BJ (cell line): Measurements from ENCODE around the gene TMEM169. TPM values are rescaled to one million over a fixed set of nuclear protein-coding genes. Genes with fewer than 3 reads are reported as not detected.

Source experiments
- CTCF ChIA-PET: fragments of 350-600 bp; formaldehyde crosslinking; extraction: SDS; loops from one replicate; lab custom pipeline; 2021; ENCODE audit warnings: antibody characterized with exemption, inconsistent platforms; lab: Yijun Ruan, JAX
- POLR2A ChIA-PET: fragments of 300-600 bp; sonication (Branson Sonifier 250); formaldehyde crosslinking; extraction: SDS; loops from one replicate; lab custom pipeline; 2021; ENCODE audit warnings: antibody characterized with exemption; lab: Charles Lee
- DNase-seq: peaks from one replicate; pipeline ENCODE4 v3.0.0-alpha.2; 2011; ENCODE audit warnings: low read depth
- H3K27me3 ChIP-seq: 2 replicates; pipeline ENCODE4 v1.6.0; 2011; ENCODE audit warnings: low read length; ENCODE audit not compliant: control insufficient read depth, insufficient read depth
- H3K36me3 ChIP-seq: 2 replicates; pipeline ENCODE4 v1.5.1; 2011; ENCODE audit warnings: low read length; ENCODE audit not compliant: control insufficient read depth, insufficient read depth
- H3K4me3 ChIP-seq: 2 replicates; pipeline ENCODE4 v1.5.1; 2011; ENCODE audit warnings: low read depth, mild to moderate bottlenecking, control low read depth, low read length
- CTCF ChIP-seq: IDR thresholded peaks from 2 replicates; pipeline ENCODE4 v1.5.1; 2011; ENCODE audit warnings: low read depth, mild to moderate bottlenecking, control low read depth, inconsistent platforms, low read length, moderate library complexity; ENCODE audit not compliant: insufficient read depth
- polyA plus RNA-seq: library from polyadenylated mRNA; depleted of rRNA; stranded (reverse); fragments of >200 nt; gene quantifications from 2 replicates; pipeline ENCODE4 v1.2.3, GENCODE V29; 2011

TMEM169 gene
- polyA plus RNA-seq, 1 experiment, result 0.10 TPM

DNA sequence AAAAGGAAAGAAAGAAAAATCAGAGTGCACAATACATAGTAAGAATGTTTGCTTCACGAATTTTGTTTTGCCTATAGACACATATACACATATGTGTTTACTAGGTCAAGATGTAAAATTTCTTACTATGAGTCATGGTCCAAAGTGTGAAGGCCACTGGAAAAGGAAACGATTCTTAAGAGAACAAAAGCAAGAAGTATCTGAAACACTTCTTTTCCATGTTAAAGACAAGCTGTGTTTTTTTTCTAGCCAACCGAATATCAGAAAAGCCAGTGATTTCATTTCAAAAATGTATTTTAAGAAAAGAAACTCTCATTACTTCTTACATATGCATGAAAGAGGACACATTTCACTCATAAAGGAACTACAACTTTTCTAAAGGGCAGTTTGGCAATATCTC, 25.0 kb upstream of the TMEM169 start:
- POLR2A ChIA-PET, result no interaction called here

GRCh38 chr2:216057688-216058193, 24.0 kb upstream of the TMEM169 start:
- DNase-seq, result peak; percentile 51
- no peaks in the 10 kb centered on the region for H3K27me3 ChIP-seq
- TF ChIP-seq CTCF, result no peak
- H3K36me3 ChIP-seq, result no peaks in the 10 kb centered on the region
- H3K4me3 ChIP-seq, result no peak overlapping the region
- CTCF ChIA-PET, result interaction anchor here (1.1 to 1.6 kb wide), 5 partner anchors 16 to 108 kb away, joined by 3 to 5 read pairs (median 4); no protein-coding TSS in a partner anchor
- POLR2A ChIA-PET, result no interaction called here

More for the DNA sequence above, 25.0 kb upstream of the TMEM169 start:
- no peak for TF ChIP-seq CTCF
- CTCF ChIA-PET, result interaction anchor here (1.6 kb wide), 1 partner anchor 23 kb away, joined by 4 read pairs; no protein-coding TSS in a partner anchor
- no peaks in the 10 kb centered on the region for H3K36me3 ChIP-seq
- no peaks in the 10 kb centered on the region for H3K27me3 ChIP-seq
- DNase-seq, result no peak
- no peak overlapping the region for H3K4me3 ChIP-seq

- no peak for DNase-seq
- ChIA-PET CTCF (interaction anchor here (1.2 to 1.4 kb wide), 2 partner anchors 15 to 19 kb away, joined by 3 read pairs; no protein-coding TSS in a partner anchor), POLR2A (no interaction called here)
- no peak for TF ChIP-seq CTCF
- Histone ChIP-seq H3K36me3 (no peaks in the 10 kb centered on the region), H3K27me3 (no peaks in the 10 kb centered on the region), H3K4me3 (no peak overlapping the region)
These were observed 22.4 kb upstream of the TMEM169 start for GRCh38 chr2:216059233-216059834.

DNA sequence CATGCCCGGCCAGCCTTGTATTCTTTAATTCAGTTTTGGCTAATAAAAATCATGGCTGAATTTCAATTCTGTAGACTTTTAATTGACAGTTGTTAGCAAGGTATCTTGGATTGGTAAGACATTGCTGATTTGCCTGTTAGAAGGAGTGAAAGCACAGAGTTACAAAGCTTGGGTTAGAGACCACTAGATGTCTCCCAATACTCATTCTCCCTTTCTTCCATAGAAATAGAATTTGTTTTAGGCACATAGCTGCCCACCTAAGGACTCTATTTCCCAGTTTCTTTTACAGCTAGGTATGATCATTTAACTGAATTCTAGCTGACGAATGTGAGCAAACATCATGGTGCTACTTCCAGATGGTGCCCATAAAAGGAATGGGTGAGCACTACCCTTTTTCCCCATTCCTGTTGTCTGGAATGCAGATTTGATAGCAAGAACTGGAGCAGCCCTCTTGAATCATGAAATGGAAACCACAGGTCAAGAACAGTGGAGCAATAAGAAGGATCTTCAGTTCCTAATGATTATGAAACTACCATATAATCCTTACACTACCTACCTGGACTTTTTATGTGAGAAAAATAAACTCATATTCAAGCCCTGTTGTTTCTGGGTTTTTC, 17.6 kb upstream of the TMEM169 start:
- ChIA-PET POLR2A (no interaction called here), CTCF (interaction anchor here (0.8 kb wide), 1 partner anchor 54 kb away, joined by 3 read pairs; no protein-coding TSS in a partner anchor)
- TF ChIP-seq CTCF, result no peak

GRCh38 chr2:216064665-216065064, 17.1 kb upstream of the TMEM169 start:
- CTCF ChIA-PET, result interaction anchor here (0.8 kb wide), 2 partner anchors 17 to 53 kb away, joined by 3 read pairs; no protein-coding TSS in a partner anchor
- Histone ChIP-seq H3K27me3 (no peaks in the 10 kb centered on the region), H3K4me3 (no peak overlapping the region), H3K36me3 (no peaks in the 10 kb centered on the region)
- no peak for DNase-seq
- no peak for TF ChIP-seq CTCF
- POLR2A ChIA-PET, result no interaction called here

More for the DNA sequence above, 17.6 kb upstream of the TMEM169 start:
- no peaks in the 10 kb centered on the region for H3K36me3 ChIP-seq
- no peak for DNase-seq
- no peaks in the 10 kb centered on the region for H3K27me3 ChIP-seq
- H3K4me3 ChIP-seq, result no peak overlapping the region
